Duodenal mucosa (tissue), 2 donors: ENCODE measurements around the gene PLOD3.
A peak's percentile ranks its signal among the peaks of the same experiment; 100 is the strongest.
"Not testable (repeated sequence)": the region's sequence is repeated elsewhere in the genome, so short reads cannot be mapped to it uniquely, and the experiment has no call there.

Source experiments
- H3K27ac ChIP-seq: one replicate; pipeline ENCODE4 v1.7.0; 2013; ENCODE audit warnings: low read depth, low read length
- H3K27me3 ChIP-seq, 2 donors: one replicate each; pipeline ENCODE4 v1.7.0; 2013; ENCODE audit warnings: low read length in 2 of 2, control low read depth in 1 of 2; ENCODE audit not compliant: insufficient read depth in 2 of 2, control insufficient read depth in 1 of 2
- H3K36me3 ChIP-seq, 2 donors: one replicate each; pipeline ENCODE4 v1.7.0; 2013; ENCODE audit warnings: low read length in 2 of 2, control low read depth in 1 of 2; ENCODE audit not compliant: insufficient read depth in 2 of 2, control insufficient read depth in 1 of 2
- H3K4me1 ChIP-seq, 2 donors: one replicate each; pipeline ENCODE4 v1.7.0; 2013; ENCODE audit warnings: low read length in 2 of 2, control low read depth in 1 of 2; ENCODE audit not compliant: insufficient read depth in 2 of 2, control insufficient read depth in 1 of 2
- H3K4me3 ChIP-seq, 2 donors: one replicate each; pipeline ENCODE4 v1.7.0; 2013; ENCODE audit warnings: low read length in 2 of 2, low read depth in 1 of 2
- H3K9ac ChIP-seq, 2 donors: one replicate each; pipeline ENCODE4 v1.7.0; 2013; ENCODE audit warnings: low read length in 2 of 2, low read depth in 1 of 2
- H3K9me3 ChIP-seq, 2 donors: one replicate each; pipeline ENCODE4 v1.7.0; 2013; ENCODE audit warnings: low read length in 2 of 2, control low read depth in 1 of 2; ENCODE audit not compliant: control insufficient read depth in 1 of 2

The PLOD3 gene

GRCh38 chr7:101216001-101216859 is 1.2 kb downstream of the PLOD3 start:
- peaks cover 26 to 34% of the 10 kb centered on the region in 2 donors for H3K4me1 ChIP-seq
- peaks cover 0 to 25% of the 10 kb centered on the region in 2 donors for H3K36me3 ChIP-seq
- no peak overlapping the region for H3K27ac ChIP-seq
- H3K9ac ChIP-seq, result peak overlapping the region; percentile 75 to 89
- peak overlapping the region; percentile 70 to 95 for H3K4me3 ChIP-seq
- H3K9me3 ChIP-seq, result no peaks in the 10 kb centered on the region
- H3K27me3 ChIP-seq, result no peaks in the 10 kb centered on the region

GRCh38 chr7:101212014-101212413 is 5.4 kb downstream of the PLOD3 start:
- H3K4me3 ChIP-seq, result no peak overlapping the region
- no peak overlapping the region for H3K27ac ChIP-seq
- no peak overlapping the region for H3K9ac ChIP-seq
- H3K9me3 ChIP-seq, result no peaks in the 10 kb centered on the region
- H3K4me1 ChIP-seq, result peaks cover 9 to 15% of the 10 kb centered on the region in 2 donors
- peaks cover 7 to 45% of the 10 kb centered on the region in 2 donors for H3K36me3 ChIP-seq
- H3K27me3 ChIP-seq, result no peaks in the 10 kb centered on the region

- H3K27me3 ChIP-seq, result no peaks in the 10 kb centered on the region
- H3K27ac ChIP-seq, result no peak overlapping the region
- H3K4me1 ChIP-seq, result peaks cover 6 to 10% of the 10 kb centered on the region in 2 donors
- no peak overlapping the region for H3K4me3 ChIP-seq
- H3K36me3 ChIP-seq, result peaks cover 7 to 46% of the 10 kb centered on the region in 2 donors
- H3K9ac ChIP-seq, result no peak overlapping the region
- H3K9me3 ChIP-seq, result no peaks in the 10 kb centered on the region
Measured at GRCh38 chr7:101211501-101211900, 5.9 kb downstream of the PLOD3 start.

- no peak overlapping the region for H3K4me3 ChIP-seq
- no peak overlapping the region for H3K27ac ChIP-seq
- peaks cover 13 to 44% of the 10 kb centered on the region in 2 donors for H3K36me3 ChIP-seq
- H3K9ac ChIP-seq, result no peak overlapping the region
- no peaks in the 10 kb centered on the region for H3K9me3 ChIP-seq
- no peaks in the 10 kb centered on the region for H3K27me3 ChIP-seq
- no peaks in the 10 kb centered on the region for H3K4me1 ChIP-seq
Measured at GRCh38 chr7:101210143-101210542, 7.2 kb downstream of the PLOD3 start.

GRCh38 chr7:101208794-101209193 is 8.6 kb downstream of the PLOD3 start:
- no peak overlapping the region for H3K4me3 ChIP-seq
- no peaks in the 10 kb centered on the region for H3K4me1 ChIP-seq
- H3K27ac ChIP-seq, result no peak overlapping the region
- no peak overlapping the region for H3K9ac ChIP-seq
- peaks cover 13 to 37% of the 10 kb centered on the region in 2 donors for H3K36me3 ChIP-seq
- H3K27me3 ChIP-seq, result no peaks in the 10 kb centered on the region
- no peaks in the 10 kb centered on the region for H3K9me3 ChIP-seq

GRCh38 chr7:101207459-101207858 is 9.9 kb downstream of the PLOD3 start:
- Histone ChIP-seq H3K9ac (no peak overlapping the region), H3K4me1 (no peaks in the 10 kb centered on the region), H3K9me3 (no peaks in the 10 kb centered on the region), H3K4me3 (no peak overlapping the region), H3K27ac (no peak overlapping the region), H3K27me3 (no peaks in the 10 kb centered on the region), H3K36me3 (peaks cover 13 to 33% of the 10 kb centered on the region in 2 donors)

GRCh38 chr7:101206665-101207042 is 10.7 kb downstream of the PLOD3 start:
- Histone ChIP-seq H3K27ac (no peak overlapping the region), H3K9ac (no peak overlapping the region), H3K4me3 (no peak overlapping the region), H3K4me1 (peaks cover 0 to 4% of the 10 kb centered on the region in 2 donors), H3K36me3 (peaks cover 13 to 29% of the 10 kb centered on the region in 2 donors), H3K9me3 (no peaks in the 10 kb centered on the region), H3K27me3 (peaks cover 0 to 3% of the 10 kb centered on the region in 2 donors)

GRCh38 chr7:101205901-101206664 is 11.3 kb downstream of the PLOD3 start:
- Histone ChIP-seq H3K4me1 (peaks cover 0 to 4% of the 10 kb centered on the region in 2 donors), H3K27ac (no peak overlapping the region), H3K27me3 (peaks cover 0 to 4% of the 10 kb centered on the region in 2 donors), H3K36me3 (peaks cover 13 to 24% of the 10 kb centered on the region in 2 donors), H3K4me3 (no peak overlapping the region), H3K9ac (no peak overlapping the region), H3K9me3 (no peaks in the 10 kb centered on the region)

- not testable (repeated sequence) for H3K9ac ChIP-seq, H3K4me3 ChIP-seq, H3K27me3 ChIP-seq, H3K9me3 ChIP-seq, H3K4me1 ChIP-seq, H3K27ac ChIP-seq
- H3K36me3 ChIP-seq, result peaks cover 6 to 14% of the 10 kb centered on the region in 2 donors
Measured at GRCh38 chr7:101203740-101204738, 13.3 kb downstream of the PLOD3 start.
